Suprapubic skin (tissue), 4 donors: ENCODE measurements around the gene SCARB1.

Source experiments
- CTCF ChIP-seq, 2 donors: fragments of 200-600 bp in 1 of 2; fragments of 450-650 bp in 1 of 2; sonication (generic) in 1 of 2; IDR thresholded peaks; one replicate each; pipeline ENCODE4 v1.5.1; 2016 to 2019; ENCODE audit warnings: antibody characterized with exemption in 2 of 2, mild to moderate bottlenecking in 1 of 2, moderate library complexity in 1 of 2
- EP300 ChIP-seq: sonication (generic); formaldehyde crosslinking; IDR thresholded peaks from one replicate; pipeline ENCODE4 v1.6.1; 2017; ENCODE audit warnings: antibody characterized with exemption
- POLR2A ChIP-seq, 2 donors: fragments of 450-650 bp; IDR thresholded peaks; one replicate each; pipeline ENCODE4 v1.6.1; 2017; ENCODE audit warnings: antibody characterized with exemption in 2 of 2, mild to moderate bottlenecking in 2 of 2, moderate library complexity in 2 of 2
- POLR2AphosphoS5 ChIP-seq, 3 donors: sonication (generic); formaldehyde crosslinking; IDR thresholded peaks; one replicate each; pipeline ENCODE4 v1.6.1; 2017; ENCODE audit warnings: antibody characterized with exemption in 3 of 3

GRCh38 chr12:124730455-124730932 lies 133.2 kb downstream of the SCARB1 start:
- TF ChIP-seq CTCF (IDR thresholded peaks at IDR 0.05) (no peak), POLR2AphosphoS5 (IDR thresholded peaks at IDR 0.05) (no peak), EP300 (no peak), POLR2A (IDR thresholded peaks at IDR 0.05) (no peak)
